Fibroblast of villous mesenchyme (primary cell): ENCODE results near the gene EXPH5. TPM values are rescaled to one million over a fixed set of nuclear protein-coding genes. Genes with fewer than 3 reads are reported as not detected.
A peak's percentile ranks its signal among the peaks of the same experiment; 100 is the strongest.

ENCODE experiments used
- DNase-seq: peaks from one replicate; pipeline ENCODE4 v3.0.0-alpha.2; 2010; ENCODE audit warnings: low read depth
- H3K4me3 ChIP-seq: 2 replicates; pipeline ENCODE4 v1.5.1; 2011; ENCODE audit warnings: low read depth, mild to moderate bottlenecking, low read length
- total RNA-seq: library from RNA; depleted of rRNA; stranded (reverse); fragments of >200 nt; gene quantifications from 2 replicates; pipeline ENCODE4 v1.2.3, GENCODE V29; 2012
- TF ChIP-seq, protein P1 (sequence below): IDR thresholded peaks from 2 replicates; pipeline ENCODE4 v1.5.1; 2012; ENCODE audit warnings: low read depth, mild to moderate bottlenecking, low read length; ENCODE audit not compliant: insufficient read depth

EXPH5 gene
- total RNA-seq, 1 donor: 2.2 TPM

DNA sequence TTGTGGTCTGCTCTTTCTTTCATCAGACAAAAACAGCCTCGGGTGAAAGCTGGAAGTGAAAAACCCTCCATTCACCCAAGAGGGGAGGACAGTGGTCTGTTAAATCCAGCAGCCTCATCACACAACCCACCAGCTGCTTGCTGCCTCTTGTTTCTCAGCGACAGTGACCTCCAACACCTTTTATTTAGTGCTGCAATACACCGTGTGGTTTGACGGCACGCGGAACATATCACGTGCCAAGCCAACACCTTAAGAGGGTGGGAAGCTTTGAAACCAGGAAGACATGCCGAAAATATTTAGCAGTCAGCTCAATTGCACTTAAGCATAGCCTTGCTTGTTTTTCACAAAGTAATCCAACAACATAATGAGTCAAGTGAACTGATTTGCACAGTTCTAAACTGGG is 55.5 kb downstream of the EXPH5 start:
- TF ChIP-seq, protein P1, sequence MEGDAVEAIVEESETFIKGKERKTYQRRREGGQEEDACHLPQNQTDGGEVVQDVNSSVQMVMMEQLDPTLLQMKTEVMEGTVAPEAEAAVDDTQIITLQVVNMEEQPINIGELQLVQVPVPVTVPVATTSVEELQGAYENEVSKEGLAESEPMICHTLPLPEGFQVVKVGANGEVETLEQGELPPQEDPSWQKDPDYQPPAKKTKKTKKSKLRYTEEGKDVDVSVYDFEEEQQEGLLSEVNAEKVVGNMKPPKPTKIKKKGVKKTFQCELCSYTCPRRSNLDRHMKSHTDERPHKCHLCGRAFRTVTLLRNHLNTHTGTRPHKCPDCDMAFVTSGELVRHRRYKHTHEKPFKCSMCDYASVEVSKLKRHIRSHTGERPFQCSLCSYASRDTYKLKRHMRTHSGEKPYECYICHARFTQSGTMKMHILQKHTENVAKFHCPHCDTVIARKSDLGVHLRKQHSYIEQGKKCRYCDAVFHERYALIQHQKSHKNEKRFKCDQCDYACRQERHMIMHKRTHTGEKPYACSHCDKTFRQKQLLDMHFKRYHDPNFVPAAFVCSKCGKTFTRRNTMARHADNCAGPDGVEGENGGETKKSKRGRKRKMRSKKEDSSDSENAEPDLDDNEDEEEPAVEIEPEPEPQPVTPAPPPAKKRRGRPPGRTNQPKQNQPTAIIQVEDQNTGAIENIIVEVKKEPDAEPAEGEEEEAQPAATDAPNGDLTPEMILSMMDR: no peak
- peak; percentile 17 for DNase-seq
- no peak overlapping the region for H3K4me3 ChIP-seq

DNA sequence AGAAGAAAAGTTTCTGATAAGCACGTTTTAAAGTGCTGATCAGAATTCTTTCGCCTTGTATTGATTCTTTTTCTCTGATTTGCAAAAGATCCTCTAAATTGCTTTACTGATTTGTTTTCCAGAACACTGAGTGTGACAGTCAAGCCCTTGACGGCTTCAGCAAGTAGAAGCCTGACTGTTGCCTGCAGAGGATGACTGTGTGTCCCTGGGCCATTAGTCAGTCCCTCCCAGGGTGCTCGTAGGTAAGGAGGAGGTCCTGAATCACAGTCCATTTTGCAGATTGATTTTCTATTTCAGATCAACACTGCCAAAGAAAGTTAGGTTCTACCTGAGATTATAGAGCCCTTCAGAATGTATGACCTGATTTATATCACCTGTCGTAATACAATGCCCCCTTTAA is 56.8 kb downstream of the EXPH5 start:
- DNase-seq: no peak
- H3K4me3 ChIP-seq: no peak overlapping the region
- TF ChIP-seq, protein P1: no peak

DNA sequence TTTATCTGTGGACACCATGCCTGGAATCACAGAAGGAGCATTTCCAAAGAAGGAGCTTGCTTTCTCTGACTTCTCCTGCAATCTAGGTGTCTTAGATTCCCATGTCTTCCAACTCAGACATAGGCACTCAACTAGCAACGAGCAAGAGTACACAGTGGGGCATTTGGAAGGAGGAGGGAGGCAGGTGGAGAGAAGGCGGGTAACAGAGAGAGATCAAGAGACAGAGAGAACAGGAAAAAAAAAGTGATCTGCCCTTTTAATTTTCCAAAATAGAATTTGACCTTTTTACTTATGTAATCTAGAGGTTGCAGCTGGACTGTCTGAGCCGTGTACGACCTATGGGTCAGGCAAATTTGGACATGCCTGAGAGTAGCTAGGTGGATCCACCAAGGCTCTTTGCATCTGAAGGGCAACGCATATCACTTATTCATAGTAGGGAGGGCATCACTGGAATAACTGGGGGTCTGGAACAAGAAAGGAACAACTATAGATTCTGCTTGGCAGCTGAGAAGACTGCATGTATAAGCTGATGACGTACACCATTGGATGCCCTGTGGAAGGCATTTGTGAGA is 58.1 kb downstream of the EXPH5 start:
- H3K4me3 ChIP-seq: no peak overlapping the region
- DNase-seq: no peak
- TF ChIP-seq, protein P1: no peak

DNA sequence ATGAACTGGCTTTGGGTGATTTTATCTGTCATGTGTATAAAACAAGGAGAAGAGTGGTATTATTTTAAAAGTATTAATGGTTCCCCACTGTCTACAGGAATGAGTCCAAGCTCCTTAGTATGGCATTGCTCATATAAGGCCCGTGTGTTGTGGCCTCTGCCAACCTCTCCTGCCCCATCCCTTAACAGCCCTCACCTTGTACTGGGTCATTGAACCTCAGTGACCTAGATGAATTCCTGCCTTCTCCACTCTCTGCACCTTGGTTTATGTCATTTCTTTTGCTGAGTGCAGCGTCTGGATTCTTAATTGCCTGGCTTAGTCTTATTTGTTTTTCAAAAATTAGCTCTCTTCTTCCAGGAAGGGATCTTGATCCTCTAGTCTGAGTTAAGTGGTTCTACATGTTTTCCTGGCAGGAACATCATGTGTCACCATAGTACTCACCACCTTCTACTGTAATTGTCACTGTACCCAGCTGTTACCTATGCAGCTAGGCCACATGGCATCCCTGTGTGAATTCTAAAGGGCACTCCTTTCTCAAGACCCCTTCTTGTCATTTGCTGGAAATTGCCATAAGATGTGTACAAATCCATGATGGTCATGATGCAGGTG is 59.2 kb downstream of the EXPH5 start:
- DNase-seq: no peak
- TF ChIP-seq, protein P1: no peak
- no peak overlapping the region for H3K4me3 ChIP-seq

DNA sequence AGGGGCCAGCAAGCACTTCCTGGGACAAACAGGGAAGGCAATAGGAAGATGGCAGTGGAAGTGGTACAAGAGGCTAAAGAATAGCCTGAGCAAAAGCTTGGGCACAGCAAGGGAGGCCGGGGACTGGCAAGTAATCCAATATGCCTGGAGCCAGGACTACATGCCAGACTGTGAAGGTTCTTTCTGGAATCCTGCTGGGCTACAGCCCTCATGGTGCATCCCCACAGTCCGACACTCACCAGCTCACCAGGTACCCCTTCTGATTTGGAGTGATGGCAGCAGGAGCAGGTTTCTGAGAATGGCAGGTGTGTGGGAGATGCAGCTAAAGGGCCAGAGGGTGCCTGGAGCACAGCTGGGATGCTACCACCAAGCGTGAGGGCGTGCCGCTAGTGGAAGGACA is 63.1 kb downstream of the EXPH5 start:
- no peak overlapping the region for H3K4me3 ChIP-seq
- no peak for DNase-seq
- TF ChIP-seq, protein P1: no peak

DNA sequence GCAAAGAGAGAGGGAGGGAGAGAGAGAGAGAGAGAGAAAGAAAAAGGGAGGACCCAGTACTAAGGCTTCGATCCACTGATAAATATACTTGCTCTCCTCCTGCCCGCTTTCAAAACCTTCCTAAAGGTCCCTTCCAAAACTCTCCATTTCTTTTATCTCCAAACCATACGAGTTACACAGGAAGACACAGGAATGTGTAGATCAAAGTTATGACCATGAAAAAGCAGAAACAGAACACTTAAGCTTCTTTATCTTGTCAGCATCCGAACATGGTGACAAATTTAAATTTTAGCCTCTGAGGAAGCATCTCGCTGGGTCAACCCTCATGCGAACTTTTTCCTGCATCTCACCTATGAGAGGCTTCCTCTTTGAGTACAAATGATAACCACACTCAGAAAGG is 66.2 kb downstream of the EXPH5 start:
- DNase-seq: no peak
- H3K4me3 ChIP-seq: no peak overlapping the region
- TF ChIP-seq, protein P1: no peak

DNA sequence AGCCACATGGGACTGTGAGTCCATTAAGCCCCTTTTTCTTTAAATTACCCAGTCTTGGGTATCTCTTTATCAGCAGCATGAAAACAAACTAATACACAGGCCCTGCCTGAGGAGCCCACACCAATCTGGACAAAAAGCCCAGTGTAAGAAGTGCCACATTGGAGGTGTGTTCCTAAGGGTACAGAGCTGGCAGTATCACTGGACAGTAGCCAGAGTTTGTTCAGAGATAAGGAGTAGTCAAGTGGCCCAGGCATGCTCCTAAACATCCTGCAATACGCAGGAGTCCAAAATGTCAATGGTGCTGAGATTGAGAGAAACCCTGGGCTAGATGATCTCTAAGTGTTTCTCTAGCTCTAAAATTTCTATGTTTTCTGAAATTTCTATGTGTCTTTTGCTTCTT is 68.4 kb downstream of the EXPH5 start:
- H3K4me3 ChIP-seq: no peak overlapping the region
- TF ChIP-seq, protein P1: no peak
- no peak for DNase-seq
